Upper lobe of right lung (tissue), 1 donor: ENCODE results near the gene PCNX2. TPM values are rescaled to one million over a fixed set of nuclear protein-coding genes. Genes with fewer than 3 reads are reported as not detected.

ENCODE experiments used
- ATAC-seq: fragments of 200-7000 bp; cut with Tn5 transposase; one replicate; pipeline ENCODE4 v1.9.1; 2020; ENCODE audit warnings: mild to moderate bottlenecking, moderate library complexity
- DNase-seq: peaks from one replicate; pipeline ENCODE4 v3.0.0-alpha.2; 2020
- H3K27ac ChIP-seq: fragments of 200-600 bp; one replicate; pipeline ENCODE4 v1.8.0; 2022
- H3K27me3 ChIP-seq: fragments of 200-600 bp; one replicate; pipeline ENCODE4 v1.8.0; 2022; ENCODE audit warnings: mild to moderate bottlenecking
- H3K36me3 ChIP-seq: fragments of 200-600 bp; one replicate; pipeline ENCODE4 v1.8.0; 2022
- H3K4me1 ChIP-seq: fragments of 200-600 bp; one replicate; pipeline ENCODE4 v1.8.0; 2022
- H3K4me3 ChIP-seq: fragments of 200-600 bp; one replicate; pipeline ENCODE4 v1.8.0; 2022; ENCODE audit warnings: mild to moderate bottlenecking
- H3K9me3 ChIP-seq: fragments of 200-600 bp; one replicate; pipeline ENCODE4 v1.8.0; 2022
- CTCF ChIP-seq: fragments of 200-600 bp; IDR thresholded peaks from one replicate; pipeline ENCODE4 v1.8.0; 2022; ENCODE audit warnings: antibody characterized with exemption
- intact Hi-C: fragments of 100-400 bp; cut with DNase I; formaldehyde crosslinking; loops from one replicate; pipeline ENCODE4 v1.11.0; 2022
- total RNA-seq: library from RNA; stranded (reverse); fragmentation: NEBNext Ultra II Directional; extraction: Animal tissue kit (Norgen Biotek cat#: 25700); gene quantifications from one replicate; pipeline ENCODE4 v1.2.1, GENCODE V29; 2021
- donor health status: DM: no; HTN: yes; CAD: no; lungs with severe emphysema.

The PCNX2 gene
- total RNA-seq, 1 donor from 2014 or later, result 6.8 TPM

GRCh38 chr1:233094269-233094668 is 201.3 kb downstream of the PCNX2 start:
- no peak for TF ChIP-seq CTCF
- ATAC-seq, result no peak

GRCh38 chr1:233090746-233091494 is 204.6 kb downstream of the PCNX2 start:
- no peak for TF ChIP-seq CTCF
- H3K4me3 ChIP-seq, result no peak overlapping the region
- DNase-seq (no peak), ATAC-seq (no peak)
- H3K27me3 ChIP-seq, result no peaks in the 10 kb centered on the region
- no peaks in the 10 kb centered on the region for H3K9me3 ChIP-seq
- no peak overlapping the region for H3K27ac ChIP-seq
- no peaks in the 10 kb centered on the region for H3K36me3 ChIP-seq
- H3K4me1 ChIP-seq, result no peaks in the 10 kb centered on the region
- intact Hi-C loops, result no loop called here

More at GRCh38 chr1:233094269-233094668, 201.3 kb downstream of the PCNX2 start:
- DNase-seq, result no peak
- Histone ChIP-seq H3K27ac (no peak overlapping the region), H3K9me3 (no peaks in the 10 kb centered on the region), H3K36me3 (no peaks in the 10 kb centered on the region), H3K27me3 (no peaks in the 10 kb centered on the region), H3K4me3 (no peak overlapping the region), H3K4me1 (no peaks in the 10 kb centered on the region)
- intact Hi-C loops, result no loop called here

- Histone ChIP-seq H3K27ac (no peak overlapping the region), H3K9me3 (no peaks in the 10 kb centered on the region), H3K27me3 (no peaks in the 10 kb centered on the region), H3K36me3 (no peaks in the 10 kb centered on the region), H3K4me3 (no peak overlapping the region), H3K4me1 (no peaks in the 10 kb centered on the region)
- TF ChIP-seq CTCF, result no peak
- intact Hi-C loops, result no loop called here
- DNase-seq (no peak), ATAC-seq (no peak)
Observed at GRCh38 chr1:233089251-233089650, 206.3 kb downstream of the PCNX2 start.

- H3K27me3 ChIP-seq, result no peaks in the 10 kb centered on the region
- no peaks in the 10 kb centered on the region for H3K4me1 ChIP-seq
- no peak overlapping the region for H3K4me3 ChIP-seq
- ATAC-seq, result no peak
- no peaks in the 10 kb centered on the region for H3K9me3 ChIP-seq
- no peak for DNase-seq
- no peak for TF ChIP-seq CTCF
- H3K36me3 ChIP-seq, result no peaks in the 10 kb centered on the region
- no peak overlapping the region for H3K27ac ChIP-seq
- intact Hi-C loops, result no loop called here
Observed at GRCh38 chr1:233088613-233089012, 206.9 kb downstream of the PCNX2 start.

- intact Hi-C loops, result no loop called here
Observed at GRCh38 chr1:233086961-233087881, 208.3 kb downstream of the PCNX2 start.

More at GRCh38 chr1:233086961-233087881, 208.3 kb downstream of the PCNX2 start:
- H3K4me1 ChIP-seq, result no peaks in the 10 kb centered on the region
- no peak overlapping the region for H3K27ac ChIP-seq
- H3K27me3 ChIP-seq, result no peaks in the 10 kb centered on the region
- H3K4me3 ChIP-seq, result no peak overlapping the region
- H3K9me3 ChIP-seq, result no peaks in the 10 kb centered on the region
- DNase-seq, result no peak
- no peak for ATAC-seq
- no peaks in the 10 kb centered on the region for H3K36me3 ChIP-seq
- no peak for TF ChIP-seq CTCF
